Gastroesophageal sphincter (tissue), 4 donors: ENCODE measurements around the gene NISCH. TPM values are rescaled to one million over a fixed set of nuclear protein-coding genes. Genes with fewer than 3 reads are reported as not detected.

ENCODE experiments used
- ATAC-seq: fragments of 150-250 bp; one replicate; pipeline ENCODE4 v1.9.1; 2016; ENCODE audit warnings: mild to moderate bottlenecking, moderate library complexity
- H3K27ac ChIP-seq, 4 donors: fragments of 200-600 bp; sonication (generic) in 3 of 4; 1 replicate in 3 of 4; 2 replicates in 1 of 4; pipeline ENCODE4 v1.5.1; 2016 to 2019
- H3K27me3 ChIP-seq: fragments of 200-600 bp; sonication (generic); one replicate; pipeline ENCODE4 v1.5.1; 2019
- H3K36me3 ChIP-seq, 2 donors: fragments of 200-600 bp; sonication (generic); one replicate each; pipeline ENCODE4 v1.5.1; 2019; ENCODE audit warnings: control low read depth in 1 of 2
- H3K4me1 ChIP-seq, 3 donors: fragments of 200-600 bp; sonication (generic); 1 replicate in 2 of 3; 2 replicates in 1 of 3; pipeline ENCODE4 v1.5.1; 2016 to 2019; ENCODE audit warnings: control low read depth in 2 of 3
- H3K4me3 ChIP-seq, 2 donors: fragments of 200-600 bp; sonication (generic); one replicate each; pipeline ENCODE4 v1.5.1; 2019; ENCODE audit warnings: mild to moderate bottlenecking in 1 of 2, moderate library complexity in 1 of 2
- H3K9me3 ChIP-seq, 3 donors: fragments of 200-600 bp; sonication (generic); one replicate each; pipeline ENCODE4 v1.5.1; 2017 to 2019; ENCODE audit warnings: control low read depth in 2 of 3
- EP300 ChIP-seq: sonication (generic); formaldehyde crosslinking; IDR thresholded peaks from one replicate; pipeline ENCODE4 v1.6.1; 2017; ENCODE audit warnings: antibody characterized with exemption, mild to moderate bottlenecking
- POLR2A ChIP-seq, 2 donors: fragments of 450-650 bp; IDR thresholded peaks; one replicate each; pipeline ENCODE4 v1.6.1; 2017; ENCODE audit warnings: antibody characterized with exemption in 2 of 2, mild to moderate bottlenecking in 2 of 2, moderate library complexity in 1 of 2
- POLR2AphosphoS5 ChIP-seq: sonication (generic); formaldehyde crosslinking; IDR thresholded peaks from one replicate; pipeline ENCODE4 v1.6.1; 2017; ENCODE audit warnings: antibody characterized with exemption
- WGBS, 2 donors: methylation state at CpG; one replicate each; pipeline ENCODE4 v1.1.5; 2018; ENCODE audit warnings: low coverage in 1 of 2; 5-methylcytosine and 5-hydroxymethylcytosine counted together
- total RNA-seq, 4 donors: library from RNA; depleted of rRNA; stranded (reverse); fragments of >200 nt; gene quantifications; one replicate each; pipeline ENCODE4 v1.1.0, GENCODE V29; 2016
- TF ChIP-seq, protein P1 (sequence below), 4 experiments: fragments of 200-600 bp in 2 of 4; fragments of 450-650 bp in 2 of 4; sonication (generic) in 1 of 4; IDR thresholded peaks; one replicate each; pipeline ENCODE4 v1.5.1; 2017 to 2019; ENCODE audit warnings: antibody characterized with exemption in 4 of 4, mild to moderate bottlenecking in 2 of 4, moderate library complexity in 2 of 4

The NISCH gene
- total RNA-seq, 4 donors from 2014 or later: 56.7 to 95.9 (median 78.9) TPM

- H3K36me3 ChIP-seq: peaks cover 0 to 32% of the 10 kb centered on the region in 2 donors
- no peaks in the 10 kb centered on the region for H3K4me1 ChIP-seq
- WGBS, 2 donors: 69% methylated on average over 7 of the region's 27 CpGs; no CpG with 5 or more reads in 1 of the 2 donors
- H3K9me3 ChIP-seq: no peaks in the 10 kb centered on the region
- no peaks in the 10 kb centered on the region for H3K27me3 ChIP-seq
- TF ChIP-seq EP300 (no peak), POLR2A (IDR thresholded peaks at IDR 0.05) (no peak), POLR2AphosphoS5 (no peak)
- TF ChIP-seq, protein P1, sequence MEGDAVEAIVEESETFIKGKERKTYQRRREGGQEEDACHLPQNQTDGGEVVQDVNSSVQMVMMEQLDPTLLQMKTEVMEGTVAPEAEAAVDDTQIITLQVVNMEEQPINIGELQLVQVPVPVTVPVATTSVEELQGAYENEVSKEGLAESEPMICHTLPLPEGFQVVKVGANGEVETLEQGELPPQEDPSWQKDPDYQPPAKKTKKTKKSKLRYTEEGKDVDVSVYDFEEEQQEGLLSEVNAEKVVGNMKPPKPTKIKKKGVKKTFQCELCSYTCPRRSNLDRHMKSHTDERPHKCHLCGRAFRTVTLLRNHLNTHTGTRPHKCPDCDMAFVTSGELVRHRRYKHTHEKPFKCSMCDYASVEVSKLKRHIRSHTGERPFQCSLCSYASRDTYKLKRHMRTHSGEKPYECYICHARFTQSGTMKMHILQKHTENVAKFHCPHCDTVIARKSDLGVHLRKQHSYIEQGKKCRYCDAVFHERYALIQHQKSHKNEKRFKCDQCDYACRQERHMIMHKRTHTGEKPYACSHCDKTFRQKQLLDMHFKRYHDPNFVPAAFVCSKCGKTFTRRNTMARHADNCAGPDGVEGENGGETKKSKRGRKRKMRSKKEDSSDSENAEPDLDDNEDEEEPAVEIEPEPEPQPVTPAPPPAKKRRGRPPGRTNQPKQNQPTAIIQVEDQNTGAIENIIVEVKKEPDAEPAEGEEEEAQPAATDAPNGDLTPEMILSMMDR (IDR thresholded peaks at IDR 0.05): no peak
- ATAC-seq: no peak
- H3K27ac ChIP-seq: no peak overlapping the region
- no peak overlapping the region for H3K4me3 ChIP-seq
Measured at GRCh38 chr3:52506266-52506966, 51.0 kb downstream of the NISCH start.

GRCh38 chr3:52507359-52507758 lies 52.0 kb downstream of the NISCH start:
- TF ChIP-seq, protein P1 (IDR thresholded peaks at IDR 0.05): no peak
- TF ChIP-seq EP300 (no peak), POLR2AphosphoS5 (no peak), POLR2A (IDR thresholded peaks at IDR 0.05) (no peak)
- WGBS, 2 donors: 83 to 100% methylated on average over 1 to 4 of the region's 5 CpGs
- no peaks in the 10 kb centered on the region for H3K4me1 ChIP-seq

GRCh38 chr3:52509753-52510328 lies 54.4 kb downstream of the NISCH start:
- TF ChIP-seq POLR2AphosphoS5: no peak
- no peak for TF ChIP-seq POLR2A (IDR thresholded peaks at IDR 0.05)
- TF ChIP-seq, protein P1 (IDR thresholded peaks at IDR 0.05): no peak
- no peak for TF ChIP-seq EP300
- WGBS, 2 donors: 33 to 50% methylated on average over 1 of the region's 12 CpGs
- no peak overlapping the region for H3K27ac ChIP-seq
- ATAC-seq: no peak
- no peaks in the 10 kb centered on the region for H3K27me3 ChIP-seq
- no peak overlapping the region for H3K4me3 ChIP-seq
- H3K4me1 ChIP-seq: no peaks in the 10 kb centered on the region
- H3K36me3 ChIP-seq: peaks cover 0 to 39% of the 10 kb centered on the region in 2 donors
- no peaks in the 10 kb centered on the region for H3K9me3 ChIP-seq

More at GRCh38 chr3:52507359-52507758, 52.0 kb downstream of the NISCH start:
- H3K36me3 ChIP-seq: peaks cover 0 to 32% of the 10 kb centered on the region in 2 donors
- H3K27ac ChIP-seq: no peak overlapping the region
- no peaks in the 10 kb centered on the region for H3K9me3 ChIP-seq
- H3K4me3 ChIP-seq: no peak overlapping the region
- no peaks in the 10 kb centered on the region for H3K27me3 ChIP-seq
- no peak for ATAC-seq

- H3K27ac ChIP-seq: no peak overlapping the region
- TF ChIP-seq, protein P1 (IDR thresholded peaks at IDR 0.05): no peak
- TF ChIP-seq POLR2A (IDR thresholded peaks at IDR 0.05) (no peak), POLR2AphosphoS5 (no peak), EP300 (no peak)
- H3K9me3 ChIP-seq: no peaks in the 10 kb centered on the region
- no peaks in the 10 kb centered on the region for H3K27me3 ChIP-seq
- no peaks in the 10 kb centered on the region for H3K4me1 ChIP-seq
- H3K4me3 ChIP-seq: no peak overlapping the region
- peaks cover 0 to 32% of the 10 kb centered on the region in 2 donors for H3K36me3 ChIP-seq
- no peak for ATAC-seq
- WGBS, 2 donors: 54% methylated on average over 5 of the region's 7 CpGs; no CpG with 5 or more reads in 1 of the 2 donors
Measured at GRCh38 chr3:52511509-52511908, 56.1 kb downstream of the NISCH start.
